Fibroblast of skin of abdomen (primary cell): ENCODE data around the gene ARMC5.
"Not testable (repeated sequence)": the region's sequence is repeated elsewhere in the genome, so short reads cannot be mapped to it uniquely, and the experiment has no call there.

Experiments
- DNase-seq: peaks from one replicate; pipeline ENCODE4 v3.0.0-alpha.2; 2013

ARMC5 gene

DNA sequence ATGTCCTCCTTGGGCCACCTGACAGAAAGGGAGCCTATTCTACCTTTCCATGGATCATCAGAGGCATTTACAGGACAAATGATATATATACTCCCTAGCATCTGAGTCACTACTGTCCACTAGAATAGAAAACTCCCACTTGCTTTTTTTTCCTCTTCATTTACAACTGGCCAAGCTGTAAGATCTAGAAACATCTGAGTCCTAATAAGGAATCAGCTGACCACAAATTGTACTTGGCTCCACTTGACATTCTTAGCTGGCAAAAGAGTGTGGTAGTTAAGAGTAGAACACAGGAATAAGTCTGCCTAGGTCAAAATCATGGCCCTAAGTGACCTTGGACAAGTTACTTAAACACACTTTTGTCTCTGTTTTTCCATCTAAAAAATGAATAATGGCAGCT lies 43.7 kb downstream of the ARMC5 start:
- DNase-seq: no peak

GRCh38 chr16:31503555-31503954 lies 44.3 kb downstream of the ARMC5 start:
- not testable (repeated sequence) for DNase-seq

- DNase-seq: no peak
These were observed 44.9 kb downstream of the ARMC5 start for GRCh38 chr16:31504159-31504558.

DNA sequence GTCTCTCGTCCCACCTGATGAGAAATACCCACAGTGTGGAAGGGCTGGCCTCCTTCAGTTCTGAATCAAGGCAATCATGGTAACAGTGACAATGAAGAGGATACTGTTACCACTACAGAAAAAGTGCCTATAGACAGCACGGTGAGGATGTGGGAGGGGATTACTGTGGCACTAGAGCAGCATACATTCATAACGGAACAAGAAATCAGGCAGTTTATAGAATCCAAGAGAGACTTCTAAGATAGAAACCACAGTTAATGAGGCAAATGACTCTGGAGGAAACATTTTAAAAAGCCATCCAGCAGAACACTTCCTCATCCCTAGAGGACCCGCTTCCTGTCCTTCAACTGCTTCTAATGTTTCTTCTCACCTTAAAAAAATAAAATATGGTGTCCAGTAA lies 46.2 kb downstream of the ARMC5 start:
- no peak for DNase-seq

DNA sequence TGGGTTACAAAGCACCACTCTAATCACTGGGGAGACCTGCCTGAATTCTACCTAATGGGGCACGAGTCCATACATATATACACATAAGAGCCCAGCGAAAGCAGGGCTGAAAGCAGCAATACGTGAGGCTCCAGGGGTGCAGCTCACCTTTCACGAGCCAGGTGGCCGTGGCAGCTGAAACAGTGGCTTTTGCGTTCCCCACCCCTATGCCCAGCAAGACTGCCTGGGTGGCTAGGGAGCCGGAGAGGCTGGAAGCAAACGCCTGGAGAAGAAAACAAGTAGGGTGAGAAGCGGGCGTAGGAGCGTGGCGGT lies 48.3 kb downstream of the ARMC5 start:
- DNase-seq: no peak

DNA sequence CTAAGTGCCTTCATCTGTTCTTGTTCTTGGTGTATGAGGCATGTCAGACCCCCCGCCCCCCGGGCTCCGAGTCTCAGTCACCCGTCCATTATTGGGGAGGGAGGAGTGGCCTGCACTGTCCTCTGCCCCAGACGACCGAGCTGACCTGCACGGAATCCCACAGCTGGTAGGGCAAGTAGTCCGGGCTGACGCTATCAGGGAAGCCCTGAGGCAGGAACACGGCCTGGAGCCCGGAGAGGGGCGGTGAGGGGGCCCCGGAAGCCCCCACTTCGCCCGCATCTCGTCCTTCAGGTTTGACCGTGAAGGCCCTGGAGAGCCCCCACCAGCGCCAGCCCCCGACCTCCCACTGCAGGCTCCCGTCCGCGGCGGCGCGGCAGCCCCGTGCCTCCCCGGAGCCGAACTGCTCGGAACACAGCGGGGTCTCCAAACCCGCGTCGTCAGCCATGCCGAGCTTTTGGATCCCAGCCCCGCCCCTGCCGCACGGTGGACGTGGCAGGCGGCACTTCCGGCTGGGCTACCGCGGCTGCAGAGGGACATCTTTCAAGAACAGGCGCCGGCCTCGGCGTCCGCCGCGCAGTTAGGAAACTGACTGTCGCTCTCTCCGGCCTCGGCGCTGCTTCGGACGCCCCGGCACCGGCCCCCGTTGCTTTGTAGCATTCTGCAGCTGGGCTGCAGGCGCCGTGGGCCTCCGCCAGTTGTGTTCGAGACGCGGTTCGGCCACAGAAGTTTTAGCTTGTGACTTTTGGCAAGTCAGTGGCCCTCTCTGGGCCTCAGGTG lies 48.8 kb downstream of the ARMC5 start, which contains the start of gene RUSF1:
Gene RUSF1 (minus strand): TSS at position 463 of the 777 bp plus-strand sequence. CDS start 18 bp downstream, at position 445.
- peak; percentile 91 for DNase-seq

GRCh38 chr16:31508706-31509195 lies 49.5 kb downstream of the ARMC5 start:
- DNase-seq: peak; percentile 60

- DNase-seq: peak; percentile 70
These were observed 53.8 kb downstream of the ARMC5 start for GRCh38 chr16:31513126-31513525.

DNA sequence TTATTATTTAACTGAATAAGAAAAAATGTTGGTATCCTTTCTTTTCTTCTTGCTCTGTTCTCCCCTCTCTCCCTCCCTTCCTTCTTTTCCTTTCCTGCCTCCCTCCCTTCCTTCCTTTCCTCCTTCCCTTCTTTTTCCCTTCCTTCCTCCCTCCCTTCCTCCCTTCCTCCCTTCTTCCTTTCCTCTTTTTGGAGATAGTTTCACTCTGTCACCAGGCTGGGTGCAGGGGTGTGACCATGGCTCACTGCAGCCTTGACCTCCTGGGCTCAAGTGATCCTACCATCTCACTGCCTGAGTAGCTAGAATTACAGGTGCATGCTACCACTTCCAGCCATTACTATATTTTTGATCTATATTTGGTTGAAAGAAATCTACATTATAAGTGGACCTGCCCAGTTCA lies 54.6 kb downstream of the ARMC5 start:
- no peak for DNase-seq
